Stimulated activated CD4-positive, alpha-beta T cell treated with anti-CD3 and anti-CD28 coated beads, Interleukin-4, amount 100 ng/mL, for 24 hours (primary cell): ENCODE data around the gene KPNA5.
"Not testable (repeated sequence)": the region's sequence is repeated elsewhere in the genome, so short reads cannot be mapped to it uniquely, and the experiment has no call there.

Experiments
- DNase-seq: peaks from one replicate; pipeline ENCODE4 v3.0.0-alpha.2; 2020

KPNA5 gene

GRCh38 chr6:116705917-116706316 lies 24.9 kb downstream of the KPNA5 start:
- no peak for DNase-seq

- DNase-seq, result no peak
Observed at GRCh38 chr6:116714296-116714695, 33.3 kb downstream of the KPNA5 start.

GRCh38 chr6:116714761-116715160 lies 33.8 kb downstream of the KPNA5 start:
- no peak for DNase-seq

- DNase-seq, result no peak
Observed at GRCh38 chr6:116726947-116727346, 45.9 kb downstream of the KPNA5 start.

- DNase-seq, result no peak
Observed at GRCh38 chr6:116730513-116730912, 49.5 kb downstream of the KPNA5 start.

GRCh38 chr6:116737004-116737403 lies 56.0 kb downstream of the KPNA5 start:
- no peak for DNase-seq

- DNase-seq, result not testable (repeated sequence)
Observed at GRCh38 chr6:116740486-116740885, 59.5 kb downstream of the KPNA5 start.

GRCh38 chr6:116741571-116741970 lies 60.6 kb downstream of the KPNA5 start:
- no peak for DNase-seq

GRCh38 chr6:116745176-116745575 lies 64.2 kb downstream of the KPNA5 start:
- DNase-seq, result no peak

GRCh38 chr6:116761779-116762178 lies 80.8 kb downstream of the KPNA5 start:
- DNase-seq, result no peak

GRCh38 chr6:116762235-116762634 lies 81.2 kb downstream of the KPNA5 start:
- DNase-seq, result no peak

- DNase-seq, result no peak
Observed at GRCh38 chr6:116763048-116763447, 82.0 kb downstream of the KPNA5 start.

GRCh38 chr6:116763906-116764628 lies 83.1 kb downstream of the KPNA5 start:
- no peak for DNase-seq

GRCh38 chr6:116764629-116764960 lies 83.6 kb downstream of the KPNA5 start:
- DNase-seq, result no peak

GRCh38 chr6:116764961-116765841 lies 84.2 kb downstream of the KPNA5 start, which contains the start of gene FAM162B:
Gene FAM162B, minus strand, starts transcription at chr6:116765719. Its CDS starts 143 bp downstream, at chr6:116765576.
- DNase-seq, result no peak

- DNase-seq, result no peak
Observed at GRCh38 chr6:116766506-116767176, 85.6 kb downstream of the KPNA5 start.

- DNase-seq, result no peak
Observed at GRCh38 chr6:116767715-116768114, 86.7 kb downstream of the KPNA5 start.

GRCh38 chr6:116772450-116772849 lies 91.4 kb downstream of the KPNA5 start:
- no peak for DNase-seq

- no peak for DNase-seq
Observed at GRCh38 chr6:116773886-116774285, 92.9 kb downstream of the KPNA5 start.

- no peak for DNase-seq
Observed at GRCh38 chr6:116779573-116780164, 98.7 kb downstream of the KPNA5 start.

- no peak for DNase-seq
Observed at GRCh38 chr6:116783852-116784251, 102.8 kb downstream of the KPNA5 start.
